Measurements from ENCODE around the gene KCNH8.

KCNH8 gene

DNA sequence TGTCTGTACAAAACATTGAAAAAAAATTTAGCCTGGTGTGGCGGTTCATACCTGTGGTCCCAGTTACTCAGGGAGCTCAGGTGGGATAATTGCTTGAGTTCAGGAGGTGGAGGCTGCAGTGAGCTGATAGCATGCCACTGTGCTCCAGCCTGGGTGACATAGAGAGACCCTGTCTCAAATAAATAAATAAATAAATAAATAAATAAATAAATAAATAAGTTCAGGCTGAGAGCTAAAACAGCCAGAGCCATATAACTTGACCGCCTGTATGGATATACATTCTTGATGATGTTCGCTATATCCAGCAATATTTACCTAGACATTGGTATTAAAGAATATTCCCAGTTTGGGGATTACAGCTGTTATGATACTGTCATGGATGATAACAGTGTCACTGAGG is 146.9 kb downstream of the KCNH8 start:
- DNase-seq (ENCODE audit: low read depth), result no peak
- TF ChIP-seq, protein P1, sequence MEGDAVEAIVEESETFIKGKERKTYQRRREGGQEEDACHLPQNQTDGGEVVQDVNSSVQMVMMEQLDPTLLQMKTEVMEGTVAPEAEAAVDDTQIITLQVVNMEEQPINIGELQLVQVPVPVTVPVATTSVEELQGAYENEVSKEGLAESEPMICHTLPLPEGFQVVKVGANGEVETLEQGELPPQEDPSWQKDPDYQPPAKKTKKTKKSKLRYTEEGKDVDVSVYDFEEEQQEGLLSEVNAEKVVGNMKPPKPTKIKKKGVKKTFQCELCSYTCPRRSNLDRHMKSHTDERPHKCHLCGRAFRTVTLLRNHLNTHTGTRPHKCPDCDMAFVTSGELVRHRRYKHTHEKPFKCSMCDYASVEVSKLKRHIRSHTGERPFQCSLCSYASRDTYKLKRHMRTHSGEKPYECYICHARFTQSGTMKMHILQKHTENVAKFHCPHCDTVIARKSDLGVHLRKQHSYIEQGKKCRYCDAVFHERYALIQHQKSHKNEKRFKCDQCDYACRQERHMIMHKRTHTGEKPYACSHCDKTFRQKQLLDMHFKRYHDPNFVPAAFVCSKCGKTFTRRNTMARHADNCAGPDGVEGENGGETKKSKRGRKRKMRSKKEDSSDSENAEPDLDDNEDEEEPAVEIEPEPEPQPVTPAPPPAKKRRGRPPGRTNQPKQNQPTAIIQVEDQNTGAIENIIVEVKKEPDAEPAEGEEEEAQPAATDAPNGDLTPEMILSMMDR (IDR thresholded peaks at IDR 0.05; ENCODE audit: low read length, missing control alignments), result no peak
- H3K4me3 ChIP-seq (replicated peaks; ENCODE audit: low read depth, low read length), result no peak overlapping the region

DNA sequence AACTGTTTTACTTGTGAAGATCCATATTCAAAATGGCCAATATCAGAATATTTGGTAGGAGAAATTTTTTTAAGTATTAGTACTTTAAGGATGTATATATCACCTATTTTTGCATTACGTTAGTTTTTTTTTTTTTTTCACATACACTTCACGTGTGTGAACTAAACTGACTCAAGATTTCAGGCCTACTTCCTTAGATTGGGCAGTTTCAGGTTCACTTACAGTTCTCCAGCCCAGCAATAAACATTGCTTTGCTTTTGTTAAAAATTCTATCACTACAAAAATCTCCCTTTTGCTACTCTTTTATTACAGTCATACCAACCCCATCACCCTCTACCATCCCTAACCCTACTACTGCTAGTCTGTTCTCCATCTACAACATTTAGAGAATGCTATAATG is 183.6 kb downstream of the KCNH8 start:
- no peak for DNase-seq (ENCODE audit: low read depth)
- no peak overlapping the region for H3K4me3 ChIP-seq (replicated peaks; ENCODE audit: low read depth, low read length)
- TF ChIP-seq, protein P1 (IDR thresholded peaks at IDR 0.05; ENCODE audit: low read length, missing control alignments), result no peak

DNA sequence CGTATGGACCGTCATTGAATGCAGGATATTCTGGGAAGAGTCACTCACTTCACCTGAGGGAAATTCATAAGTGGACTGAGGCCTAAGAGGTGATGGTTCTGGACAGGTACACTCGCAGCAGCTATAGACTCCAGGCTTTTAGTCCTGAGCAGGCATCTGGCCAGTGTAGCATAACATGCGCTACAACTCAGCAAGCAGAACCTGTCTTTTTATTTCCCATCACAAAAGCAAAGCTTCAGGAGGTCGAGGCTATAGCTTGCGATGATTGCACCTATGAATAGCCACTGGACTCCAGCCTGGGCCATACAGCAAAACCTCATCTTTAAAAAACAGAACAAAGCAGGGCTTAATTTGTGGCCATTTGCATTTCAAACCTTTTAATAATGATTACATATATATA is 185.8 kb downstream of the KCNH8 start:
- TF ChIP-seq, protein P1 (IDR thresholded peaks at IDR 0.05; ENCODE audit: low read length, missing control alignments), result no peak
- no peak for DNase-seq (ENCODE audit: low read depth)
- H3K4me3 ChIP-seq (replicated peaks; ENCODE audit: low read depth, low read length), result no peak overlapping the region

DNA sequence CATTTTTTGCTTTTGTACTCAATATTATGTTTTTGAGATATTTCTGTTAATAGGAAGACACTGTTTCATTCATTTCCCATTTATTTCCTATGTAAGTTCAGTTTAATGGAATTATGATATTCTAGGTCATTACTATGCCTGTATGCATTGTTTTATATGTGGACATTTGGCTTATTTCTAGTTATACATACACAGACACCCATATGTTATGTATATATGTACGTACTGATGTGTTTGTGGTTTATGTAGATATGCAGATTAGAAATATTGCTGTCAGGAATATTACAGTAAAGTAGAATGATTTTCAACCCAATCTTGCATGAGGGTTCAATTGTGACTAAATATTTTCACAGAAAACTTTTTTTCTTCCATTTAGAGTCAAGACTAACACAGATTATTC is 190.5 kb downstream of the KCNH8 start:
- TF ChIP-seq, protein P1 (IDR thresholded peaks at IDR 0.05; ENCODE audit: low read length, missing control alignments), result no peak
- no peak overlapping the region for H3K4me3 ChIP-seq (replicated peaks; ENCODE audit: low read depth, low read length)
- no peak for DNase-seq (ENCODE audit: low read depth)

DNA sequence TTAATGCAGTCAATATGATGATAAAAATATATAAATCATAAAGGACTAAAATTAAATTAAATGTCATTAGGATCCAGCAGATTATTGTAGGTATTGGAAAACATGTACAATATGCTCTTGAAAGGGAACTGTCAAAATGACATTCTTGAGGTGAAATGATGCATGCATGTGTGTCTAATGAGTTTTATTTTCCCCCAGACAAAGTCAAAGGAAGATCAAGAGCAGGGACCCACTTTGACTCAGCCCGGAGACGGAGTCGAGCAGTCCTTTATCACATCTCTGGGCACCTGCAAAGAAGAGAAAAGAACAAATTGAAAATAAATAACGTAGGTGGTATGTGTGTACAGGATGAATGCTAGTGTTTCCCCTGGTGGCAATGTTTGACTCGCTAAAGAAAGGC is 194.1 kb downstream of the KCNH8 start:
- H3K4me3 ChIP-seq (replicated peaks; ENCODE audit: low read depth, low read length), result no peak overlapping the region
- no peak for DNase-seq (ENCODE audit: low read depth)
- TF ChIP-seq, protein P1 (IDR thresholded peaks at IDR 0.05; ENCODE audit: low read length, missing control alignments), result no peak

DNA sequence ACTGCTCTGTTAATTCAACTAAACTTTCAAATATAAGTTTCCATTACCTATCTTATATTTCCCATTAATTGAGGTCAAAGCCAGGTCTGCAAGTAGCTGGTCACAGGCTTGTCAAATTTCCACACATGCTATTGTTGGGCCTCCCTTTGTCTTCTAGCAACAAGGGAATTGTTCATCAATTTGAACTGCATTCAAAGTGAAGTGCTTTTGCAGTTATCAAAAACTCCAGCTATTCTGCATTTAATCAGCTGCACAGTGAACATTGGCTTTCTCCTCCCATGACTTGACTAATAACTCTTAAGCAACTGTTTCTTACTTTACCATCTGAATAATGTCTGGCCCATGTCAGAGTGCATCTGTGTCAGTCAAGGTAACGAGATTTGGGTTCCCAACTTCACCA is 198.4 kb downstream of the KCNH8 start:
- DNase-seq (ENCODE audit: low read depth), result no peak
- no peak overlapping the region for H3K4me3 ChIP-seq (replicated peaks; ENCODE audit: low read depth, low read length)
- TF ChIP-seq, protein P1 (IDR thresholded peaks at IDR 0.05; ENCODE audit: low read length, missing control alignments), result no peak

DNA sequence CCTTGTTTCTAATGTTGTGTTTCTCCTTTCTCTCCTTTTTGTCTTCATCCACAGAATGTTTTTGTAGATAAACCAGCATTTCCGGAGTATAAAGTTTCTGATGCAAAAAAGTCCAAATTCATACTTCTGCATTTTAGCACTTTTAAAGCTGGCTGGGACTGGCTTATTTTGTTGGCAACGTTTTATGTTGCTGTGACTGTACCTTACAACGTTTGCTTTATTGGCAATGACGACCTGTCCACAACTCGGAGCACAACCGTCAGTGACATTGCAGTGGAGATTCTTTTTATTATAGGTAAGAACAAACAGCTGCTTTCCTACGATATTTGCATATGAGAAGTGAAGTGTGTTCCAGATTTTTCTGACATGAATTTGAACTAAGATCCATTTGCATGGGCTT is 199.4 kb downstream of the KCNH8 start:
- no peak for DNase-seq (ENCODE audit: low read depth)
- no peak overlapping the region for H3K4me3 ChIP-seq (replicated peaks; ENCODE audit: low read depth, low read length)
- TF ChIP-seq, protein P1 (IDR thresholded peaks at IDR 0.05; ENCODE audit: low read length, missing control alignments), result no peak
